GM15510 (cell line): ENCODE measurements around the gene HHAT.

Experiments used
- POLR2A ChIP-seq: IDR thresholded peaks from 3 replicates; pipeline ENCODE4 v1.6.1; 2011; ENCODE audit warnings: borderline replicate concordance; ENCODE audit not compliant: insufficient read length; ENCODE audit errors: extremely low read depth

HHAT gene

GRCh38 chr1:210328746-210329503 lies at the start of gene HHAT:
Gene HHAT (plus strand): TSS chr1:210328902. CDS start chr1:210348976, 20,074 bp downstream.
- TF ChIP-seq POLR2A = peak; percentile 66

GRCh38 chr1:210280221-210280620 lies 48.5 kb upstream of the HHAT start:
- no peak for TF ChIP-seq POLR2A

- no peak for TF ChIP-seq POLR2A
Observed at GRCh38 chr1:210288116-210288515, 40.6 kb upstream of the HHAT start.

- no peak for TF ChIP-seq POLR2A
Observed at GRCh38 chr1:210289248-210289647, 39.5 kb upstream of the HHAT start.

- no peak for TF ChIP-seq POLR2A
Observed at GRCh38 chr1:210291081-210291764, 37.5 kb upstream of the HHAT start.

- TF ChIP-seq POLR2A = no peak
Observed at GRCh38 chr1:210291786-210292230, 36.9 kb upstream of the HHAT start.

GRCh38 chr1:210292231-210292871 lies 36.4 kb upstream of the HHAT start:
- TF ChIP-seq POLR2A = no peak

GRCh38 chr1:210293171-210293607 lies 35.5 kb upstream of the HHAT start:
- TF ChIP-seq POLR2A = no peak

GRCh38 chr1:210294999-210295745 lies 33.5 kb upstream of the HHAT start:
- TF ChIP-seq POLR2A = no peak

- no peak for TF ChIP-seq POLR2A
Observed at GRCh38 chr1:210296682-210297081, 32.0 kb upstream of the HHAT start.

GRCh38 chr1:210298296-210298695 lies 30.4 kb upstream of the HHAT start:
- TF ChIP-seq POLR2A = no peak

GRCh38 chr1:210298936-210299335 lies 29.8 kb upstream of the HHAT start:
- no peak for TF ChIP-seq POLR2A

GRCh38 chr1:210299501-210299900 lies 29.2 kb upstream of the HHAT start:
- TF ChIP-seq POLR2A = no peak

- no peak for TF ChIP-seq POLR2A
Observed at GRCh38 chr1:210300923-210301614, 27.6 kb upstream of the HHAT start.
